CD4-positive, alpha-beta T cell treated with Interleukin-1 beta for 1 hour (primary cell): ENCODE data around the gene KLK7.
"Not testable (repeated sequence)": the region's sequence is repeated elsewhere in the genome, so short reads cannot be mapped to it uniquely, and the experiment has no call there.

Source experiments
- DNase-seq, 2 donors: peaks; one replicate each; pipeline ENCODE4 v3.0.0-alpha.2; 2020 to 2022

KLK7 gene

GRCh38 chr19:50974702-50975556 is 8.8 kb downstream of the KLK7 start:
- DNase-seq = no peak

- no peak for DNase-seq
Measured at GRCh38 chr19:50972795-50973376, 10.8 kb downstream of the KLK7 start.

- not testable (repeated sequence) for DNase-seq
Measured at GRCh38 chr19:50969810-50970209, 13.9 kb downstream of the KLK7 start.

- no peak for DNase-seq
Measured at GRCh38 chr19:50969413-50969760, 14.3 kb downstream of the KLK7 start, which contains the start of gene KLK6. TSS of gene KLK6 (minus strand) at chr19:50969591. CDS start at chr19:50968104, 1,487 bp downstream.

DNA sequence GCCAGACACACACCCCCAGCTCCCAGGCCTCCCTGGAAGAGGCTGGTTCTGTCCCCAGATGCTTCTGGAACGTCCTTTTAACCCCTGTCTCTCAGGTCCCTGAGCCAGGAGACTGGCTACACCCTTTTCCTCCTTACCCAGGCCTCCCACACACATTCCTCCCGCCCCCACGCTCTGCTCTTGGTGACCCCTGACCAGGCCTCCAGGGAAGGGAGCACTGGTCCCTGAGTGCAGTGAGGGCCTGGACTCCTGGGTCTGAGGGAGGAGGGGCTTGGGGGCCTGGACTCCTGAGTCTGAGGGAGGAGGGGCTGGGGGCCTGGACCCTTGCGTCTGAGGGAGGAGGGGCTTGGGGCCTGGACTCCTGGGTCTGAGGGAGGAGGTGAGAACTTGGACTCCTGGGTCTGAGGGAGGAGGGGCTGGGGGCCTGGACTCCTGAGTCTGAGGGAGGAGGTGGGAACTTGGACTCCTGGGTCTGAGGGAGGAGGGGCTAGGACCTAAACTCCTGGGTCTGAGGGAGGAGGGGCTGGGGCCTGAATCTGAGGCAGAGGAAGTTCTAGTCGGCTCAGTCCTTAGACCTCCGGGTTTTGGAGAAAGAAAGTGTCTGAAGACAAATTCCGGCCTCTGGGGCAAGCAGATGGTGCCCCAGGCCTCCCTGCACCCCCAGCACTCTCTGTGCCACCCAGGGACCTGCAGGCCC is 14.9 kb downstream of the KLK7 start:
- no peak for DNase-seq

DNA sequence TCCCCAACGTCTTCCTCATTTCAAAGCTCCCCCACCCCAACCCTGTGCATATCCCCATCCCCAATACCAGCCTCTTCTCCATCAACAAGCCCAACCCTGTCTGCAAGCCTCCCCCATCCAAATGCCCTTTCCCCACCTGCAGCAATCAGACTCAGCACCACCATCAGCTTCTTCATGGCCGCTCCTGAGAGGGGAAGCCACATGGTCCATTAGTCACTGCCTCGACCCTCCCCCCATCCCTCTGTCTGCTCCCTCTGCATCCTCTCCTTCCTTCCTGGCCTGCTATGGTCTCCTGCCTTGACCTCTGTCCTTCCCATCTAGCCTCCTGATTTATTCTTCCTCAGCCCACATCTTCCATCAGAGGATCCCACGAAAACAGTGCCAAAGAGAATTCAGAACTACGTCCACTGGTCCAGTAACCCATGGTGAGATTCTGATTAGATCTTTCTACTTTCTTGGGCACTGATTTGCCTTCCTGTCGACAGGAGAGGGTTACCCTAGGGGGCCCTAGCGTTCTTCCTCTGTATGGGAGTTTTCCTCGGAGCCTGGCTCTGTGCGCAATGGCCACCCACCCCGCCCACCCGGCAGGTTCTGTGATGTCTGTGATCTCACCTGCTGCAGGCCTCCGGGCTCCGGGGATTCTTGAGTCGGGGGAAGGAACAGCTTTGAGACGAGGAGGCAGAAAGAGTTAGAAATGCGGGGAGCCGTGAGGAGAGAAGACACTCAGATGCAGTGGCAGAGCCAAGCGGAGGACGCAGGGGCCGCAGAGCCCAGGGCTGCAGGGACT is 15.6 kb downstream of the KLK7 start:
- DNase-seq = no peak

DNA sequence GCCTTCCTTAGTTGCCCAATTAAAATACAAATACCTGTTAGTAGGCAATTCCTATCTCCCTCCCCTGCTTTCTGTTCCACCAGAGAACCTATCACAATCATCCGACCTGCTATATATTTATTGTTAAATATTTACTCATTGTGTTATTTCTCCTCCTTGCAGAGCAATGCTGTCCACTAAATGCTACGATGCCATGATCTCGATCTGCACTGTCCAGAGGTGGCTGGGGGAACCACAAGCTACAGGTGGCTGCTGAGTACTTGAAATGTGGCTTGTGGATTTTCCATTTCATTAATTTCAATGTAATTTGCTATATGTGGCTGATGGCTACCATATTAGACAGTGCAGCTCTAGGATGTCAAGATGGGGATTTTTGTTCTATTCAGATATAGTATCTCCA is 19.5 kb downstream of the KLK7 start:
- DNase-seq = no peak

GRCh38 chr19:50963381-50963780 is 20.3 kb downstream of the KLK7 start:
- no peak for DNase-seq

DNA sequence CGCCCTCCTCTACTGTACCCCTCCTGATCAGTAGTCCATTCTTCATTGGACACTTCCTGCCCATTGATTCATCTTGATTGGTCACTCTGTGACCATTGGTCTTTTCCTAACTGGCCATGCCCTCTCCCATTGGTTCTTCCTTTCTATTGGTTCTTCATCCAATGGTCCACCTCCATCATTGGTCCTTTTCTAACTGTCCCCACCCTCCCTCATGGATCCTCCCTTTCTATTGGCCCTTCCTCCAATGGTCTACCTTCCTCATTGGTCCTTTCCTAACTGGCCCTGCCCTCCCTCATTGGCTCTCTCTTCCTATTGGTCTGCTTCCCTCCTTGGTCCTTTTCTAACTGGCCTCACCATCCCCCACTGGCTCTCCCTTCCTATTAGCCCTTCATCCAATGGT is 21.5 kb downstream of the KLK7 start:
- DNase-seq = no peak

DNA sequence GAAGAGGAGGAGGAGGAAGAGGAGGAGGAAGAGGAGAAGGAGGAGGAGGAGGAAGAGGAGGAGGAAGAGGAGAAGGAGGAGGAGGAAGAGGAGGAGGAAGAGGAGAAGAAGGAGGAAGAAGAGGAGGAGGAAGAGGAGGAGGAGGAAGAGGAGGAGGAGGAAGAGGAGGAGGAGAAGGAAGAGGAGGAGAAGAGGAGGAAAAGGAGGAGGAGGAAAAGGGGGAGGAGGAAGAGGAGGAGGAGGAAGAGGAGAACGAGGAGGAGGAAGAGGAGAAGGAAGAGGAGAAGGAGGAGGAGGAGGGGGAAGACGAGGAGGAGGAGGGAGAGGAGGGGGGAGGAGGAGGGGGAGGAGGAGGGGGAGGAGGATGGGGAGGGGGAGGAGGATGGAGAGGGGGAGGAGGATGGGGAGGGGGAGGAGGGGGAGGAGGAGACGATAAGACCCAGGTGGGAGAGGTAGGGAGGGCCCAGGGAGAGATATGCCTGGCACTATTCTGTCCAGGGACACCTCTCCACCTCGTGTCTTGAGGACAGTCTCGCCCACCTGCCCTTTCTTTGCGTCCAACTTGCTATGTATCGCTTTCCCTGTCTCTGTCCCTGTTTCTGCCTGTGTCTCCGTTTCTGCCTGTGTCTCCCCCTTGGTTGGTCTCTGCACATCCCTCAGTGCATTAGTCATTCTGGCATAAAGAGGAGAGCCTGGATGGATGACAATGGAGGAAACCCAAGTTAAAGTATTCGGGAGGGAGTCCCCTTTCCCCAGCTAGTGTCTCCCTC is 23.8 kb downstream of the KLK7 start:
- no peak for DNase-seq

- DNase-seq = no peak
Measured at GRCh38 chr19:50957587-50957986, 26.1 kb downstream of the KLK7 start.

GRCh38 chr19:50952910-50953309 is 30.8 kb downstream of the KLK7 start, which contains the start of gene KLK5:
TSS of gene KLK5 (minus strand) at chr19:50953038. CDS start at chr19:50952657, 381 bp downstream.
- DNase-seq = no peak

DNA sequence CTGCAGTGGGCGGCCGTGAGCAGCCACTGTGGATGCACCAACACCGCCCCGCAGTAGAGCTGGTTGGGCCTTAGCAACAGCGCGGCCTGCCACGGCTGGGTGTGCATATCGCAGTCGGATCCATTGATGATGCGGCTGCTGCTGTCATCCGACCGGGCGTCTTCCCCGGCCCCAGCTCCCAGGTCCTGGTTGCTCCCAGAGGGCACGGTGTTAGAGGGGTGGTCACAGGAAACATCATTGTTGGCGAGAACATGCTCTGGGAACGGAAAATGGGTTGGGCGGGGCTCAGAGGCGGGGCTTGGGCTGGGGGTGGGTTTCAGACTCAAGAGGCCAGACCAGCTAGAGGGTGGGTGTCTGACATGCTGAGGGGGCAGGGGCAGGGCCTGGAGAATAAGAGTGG is 33.9 kb downstream of the KLK7 start:
- no peak for DNase-seq

DNA sequence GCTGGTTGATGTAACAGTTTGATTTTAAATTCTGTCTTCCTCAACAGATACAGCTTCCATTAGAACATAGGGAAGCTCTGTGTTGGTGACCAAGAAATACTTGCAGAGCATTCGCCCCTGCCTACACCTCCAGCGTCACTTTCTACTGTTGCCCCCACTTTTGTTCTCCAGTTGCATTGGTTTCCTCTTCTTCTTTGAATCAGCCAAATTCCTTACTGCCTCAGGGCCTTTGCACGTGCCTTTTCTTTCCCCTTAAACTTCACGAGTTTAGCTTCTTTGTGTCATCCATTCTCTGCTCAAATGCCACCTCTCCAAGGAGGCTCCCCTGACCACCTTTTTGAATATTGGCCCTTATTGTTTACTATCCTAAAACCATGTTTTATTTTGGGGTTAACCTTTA is 36.6 kb downstream of the KLK7 start:
- no peak for DNase-seq

GRCh38 chr19:50944795-50945194 is 38.9 kb downstream of the KLK7 start:
- no peak for DNase-seq

DNA sequence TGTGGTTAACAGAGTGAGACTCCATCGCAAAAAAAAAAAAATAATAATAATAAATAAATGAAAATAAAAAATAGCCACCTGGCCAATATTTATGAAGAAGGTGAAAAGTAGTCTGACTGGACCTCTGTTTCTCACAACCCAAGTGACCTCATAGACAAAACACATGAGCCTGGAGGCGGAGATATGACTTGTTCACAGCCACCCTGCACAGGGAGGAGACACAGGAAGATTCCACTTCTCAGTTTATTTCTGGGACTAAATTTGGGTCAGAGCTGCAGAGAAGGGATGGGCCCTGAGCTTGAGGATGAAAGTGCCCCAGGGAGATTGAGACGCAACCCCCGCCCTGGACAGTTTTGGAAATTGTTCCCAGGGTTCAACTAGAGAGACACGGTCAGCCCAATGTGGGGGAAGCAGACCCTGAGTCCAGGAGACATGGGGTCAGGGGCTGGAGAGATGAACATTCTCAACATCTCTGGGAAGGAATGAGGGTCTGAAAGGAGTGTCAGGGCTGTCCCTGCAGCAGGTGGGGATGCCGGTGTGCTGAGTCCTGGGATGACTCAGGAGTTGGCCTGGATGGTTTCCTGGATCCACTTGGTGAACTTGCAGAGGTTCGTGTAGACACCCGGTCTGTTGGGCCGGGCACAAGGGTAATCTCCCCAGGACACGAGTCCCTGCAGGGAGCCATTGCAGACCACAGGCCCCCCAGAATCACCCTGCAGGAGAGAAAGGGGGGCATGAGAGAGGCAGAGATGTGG is 40.5 kb downstream of the KLK7 start:
- DNase-seq = no peak

- DNase-seq = no peak
Measured at GRCh38 chr19:50939596-50939995, 44.1 kb downstream of the KLK7 start.

- DNase-seq = no peak
Measured at GRCh38 chr19:50933640-50934039, 50.1 kb downstream of the KLK7 start.

GRCh38 chr19:50932690-50933083 is 51.0 kb downstream of the KLK7 start:
- no peak for DNase-seq

- DNase-seq = no peak
Measured at GRCh38 chr19:50932018-50932689, 51.6 kb downstream of the KLK7 start.

DNA sequence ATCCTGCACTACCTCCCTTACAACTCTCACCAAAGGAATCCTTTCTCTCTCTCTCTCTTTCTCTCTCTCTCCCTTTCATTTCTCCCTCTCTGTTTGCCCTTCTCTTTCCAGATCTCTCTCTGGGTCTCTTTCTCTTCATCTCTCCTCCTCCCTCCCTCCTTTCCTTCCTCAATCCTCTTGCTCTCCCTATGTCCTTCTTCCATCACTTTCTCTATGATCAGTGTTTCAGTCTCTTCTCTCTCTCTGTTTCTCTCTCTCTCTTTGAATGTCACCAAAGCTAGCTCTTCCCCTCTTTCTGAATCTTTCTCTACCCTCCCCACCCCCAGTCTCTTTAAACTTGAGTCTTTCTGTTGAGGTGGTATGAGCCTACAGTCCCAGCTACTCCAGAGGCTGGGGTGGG is 52.7 kb downstream of the KLK7 start:
- no peak for DNase-seq
